Immature natural killer cell (primary cell): ENCODE data around the gene GDPD2. TPM values are rescaled to one million over a fixed set of nuclear protein-coding genes. Genes with fewer than 3 reads are reported as not detected.

ENCODE experiments used
- DNase-seq, 3 donors: peaks; one replicate each; pipeline ENCODE4 v3.0.0; 2022; ENCODE audit warnings: mixed read lengths in 1 of 3
- H3K27ac Mint-ChIP-seq, 6 donors: one replicate each; pipeline ENCODE4 v1.8.0; 2020; ENCODE audit warnings: mixed read lengths in 6 of 6, mild to moderate bottlenecking in 5 of 6, inconsistent platforms in 4 of 6, moderate library complexity in 3 of 6
- H3K27me3 Mint-ChIP-seq, 3 donors: one replicate each; pipeline ENCODE4 v1.8.0; 2020 to 2021; ENCODE audit warnings: low read depth in 3 of 3, mild to moderate bottlenecking in 3 of 3, mixed read lengths in 3 of 3, moderate library complexity in 3 of 3, inconsistent platforms in 1 of 3
- H3K36me3 Mint-ChIP-seq, 3 donors: one replicate each; pipeline ENCODE4 v1.8.0; 2020; ENCODE audit warnings: mixed read lengths in 3 of 3, inconsistent platforms in 2 of 3, mild to moderate bottlenecking in 2 of 3
- H3K4me1 Mint-ChIP-seq, 2 donors: one replicate each; pipeline ENCODE4 v1.8.0; 2020; ENCODE audit warnings: inconsistent platforms in 2 of 2, mild to moderate bottlenecking in 2 of 2, mixed read lengths in 2 of 2, moderate library complexity in 1 of 2
- H3K4me3 Mint-ChIP-seq, 5 donors: one replicate each; pipeline ENCODE4 v1.8.0; 2020; ENCODE audit warnings: mild to moderate bottlenecking in 5 of 5, mixed read lengths in 5 of 5, inconsistent platforms in 3 of 5, moderate library complexity in 3 of 5
- H3K9me3 Mint-ChIP-seq, 6 donors: one replicate each; pipeline ENCODE4 v1.8.0; 2020; ENCODE audit warnings: mild to moderate bottlenecking in 6 of 6, mixed read lengths in 6 of 6, inconsistent platforms in 4 of 6, moderate library complexity in 3 of 6
- polyA plus RNA-seq, 3 donors: library from polyadenylated mRNA; unstranded; fragments of 300-500 nt; fragmentation: Illumina TruSeq; gene quantifications; one replicate each; pipeline ENCODE4 v1.2.3, GENCODE V29; 2021

GDPD2 gene
- polyA plus RNA-seq, 3 donors from 2014 or later = not detected

GRCh38 chrX:70470850-70471289 lies 47.8 kb downstream of the GDPD2 start:
- no peak for DNase-seq
- no peak overlapping the region for H3K27ac Mint-ChIP-seq
- H3K4me1 Mint-ChIP-seq = peaks cover 12 to 22% of the 10 kb centered on the region in 2 donors
- peak overlapping the region in 1 of 5 donors; percentile 18 for H3K4me3 Mint-ChIP-seq
- peaks cover 0 to 14% (median 4%) of the 10 kb centered on the region in 3 donors for H3K36me3 Mint-ChIP-seq
- peaks cover 0 to 3% (median 0%) of the 10 kb centered on the region in 3 donors for H3K27me3 Mint-ChIP-seq
- no peaks in the 10 kb centered on the region for H3K9me3 Mint-ChIP-seq

- Mint-ChIP-seq H3K27ac (peak overlapping the region in 1 of 6 donors; percentile 3), H3K9me3 (no peaks in the 10 kb centered on the region), H3K4me1 (peaks cover 4 to 6% of the 10 kb centered on the region in 2 donors), H3K27me3 (peaks cover 0 to 6% (median 5%) of the 10 kb centered on the region in 3 donors), H3K4me3 (no peak overlapping the region), H3K36me3 (peaks cover 0 to 11% (median 4%) of the 10 kb centered on the region in 3 donors)
- DNase-seq = no peak
Measured at GRCh38 chrX:70476166-70476933, 53.2 kb downstream of the GDPD2 start.

GRCh38 chrX:70476934-70477733 lies 54.0 kb downstream of the GDPD2 start:
- no peak for DNase-seq
- Mint-ChIP-seq H3K4me1 (no peaks in the 10 kb centered on the region), H3K9me3 (no peaks in the 10 kb centered on the region), H3K27ac (no peak overlapping the region), H3K4me3 (no peak overlapping the region), H3K27me3 (peaks cover 1 to 6% (median 5%) of the 10 kb centered on the region in 3 donors), H3K36me3 (peaks cover 0 to 10% (median 9%) of the 10 kb centered on the region in 3 donors)

- H3K27ac Mint-ChIP-seq = no peak overlapping the region
- H3K4me3 Mint-ChIP-seq = no peak overlapping the region
- H3K27me3 Mint-ChIP-seq = peaks cover 1 to 6% (median 5%) of the 10 kb centered on the region in 3 donors
- no peaks in the 10 kb centered on the region for H3K4me1 Mint-ChIP-seq
- no peak for DNase-seq
- no peaks in the 10 kb centered on the region for H3K9me3 Mint-ChIP-seq
- H3K36me3 Mint-ChIP-seq = peaks cover 0 to 10% (median 9%) of the 10 kb centered on the region in 3 donors
Measured at GRCh38 chrX:70477734-70478075, 54.6 kb downstream of the GDPD2 start.

- H3K36me3 Mint-ChIP-seq = peaks cover 0 to 10% (median 9%) of the 10 kb centered on the region in 3 donors
- H3K27ac Mint-ChIP-seq = no peak overlapping the region
- H3K9me3 Mint-ChIP-seq = no peaks in the 10 kb centered on the region
Measured at GRCh38 chrX:70478526-70479245, 55.6 kb downstream of the GDPD2 start.

GRCh38 chrX:70479247-70479921 lies 56.3 kb downstream of the GDPD2 start:
- Mint-ChIP-seq H3K4me1 (no peaks in the 10 kb centered on the region), H3K9me3 (no peaks in the 10 kb centered on the region), H3K27ac (no peak overlapping the region), H3K4me3 (no peak overlapping the region), H3K27me3 (peaks cover 1 to 5% (median 4%) of the 10 kb centered on the region in 3 donors), H3K36me3 (peaks cover 0 to 10% (median 5%) of the 10 kb centered on the region in 3 donors)
- no peak for DNase-seq

More at GRCh38 chrX:70478526-70479245, 55.6 kb downstream of the GDPD2 start:
- DNase-seq = no peak
- peaks cover 1 to 5% (median 4%) of the 10 kb centered on the region in 3 donors for H3K27me3 Mint-ChIP-seq
- no peaks in the 10 kb centered on the region for H3K4me1 Mint-ChIP-seq
- no peak overlapping the region for H3K4me3 Mint-ChIP-seq

- no peaks in the 10 kb centered on the region for H3K9me3 Mint-ChIP-seq
Measured at GRCh38 chrX:70479922-70480659, 57.0 kb downstream of the GDPD2 start.

GRCh38 chrX:70480660-70481018 lies 57.5 kb downstream of the GDPD2 start:
- no peaks in the 10 kb centered on the region for H3K4me1 Mint-ChIP-seq
- peaks cover 3 to 7% (median 5%) of the 10 kb centered on the region in 3 donors for H3K27me3 Mint-ChIP-seq
- H3K4me3 Mint-ChIP-seq = no peak overlapping the region
- H3K36me3 Mint-ChIP-seq = peaks cover 0 to 10% (median 4%) of the 10 kb centered on the region in 3 donors
- H3K9me3 Mint-ChIP-seq = no peaks in the 10 kb centered on the region
- no peak overlapping the region for H3K27ac Mint-ChIP-seq
- no peak for DNase-seq

More at GRCh38 chrX:70479922-70480659, 57.0 kb downstream of the GDPD2 start:
- H3K36me3 Mint-ChIP-seq = peaks cover 0 to 10% (median 4%) of the 10 kb centered on the region in 3 donors
- no peaks in the 10 kb centered on the region for H3K4me1 Mint-ChIP-seq
- DNase-seq = no peak
- H3K27ac Mint-ChIP-seq = peak overlapping the region in 1 of 6 donors; percentile 0
- peaks cover 1 to 5% (median 5%) of the 10 kb centered on the region in 3 donors for H3K27me3 Mint-ChIP-seq
- H3K4me3 Mint-ChIP-seq = no peak overlapping the region

GRCh38 chrX:70481471-70482270 lies 58.6 kb downstream of the GDPD2 start:
- Mint-ChIP-seq H3K36me3 (peaks cover 0 to 10% (median 4%) of the 10 kb centered on the region in 3 donors), H3K4me1 (no peaks in the 10 kb centered on the region), H3K27me3 (peaks cover 2 to 5% (median 3%) of the 10 kb centered on the region in 3 donors), H3K27ac (peak overlapping the region in 1 of 6 donors; percentile 29), H3K4me3 (no peak overlapping the region), H3K9me3 (no peaks in the 10 kb centered on the region)
- no peak for DNase-seq

GRCh38 chrX:70482300-70482699 lies 59.2 kb downstream of the GDPD2 start:
- peaks cover 2 to 5% (median 3%) of the 10 kb centered on the region in 3 donors for H3K27me3 Mint-ChIP-seq
- no peaks in the 10 kb centered on the region for H3K9me3 Mint-ChIP-seq
- no peak for DNase-seq
- no peak overlapping the region for H3K27ac Mint-ChIP-seq
- H3K4me3 Mint-ChIP-seq = no peak overlapping the region
- peaks cover 0 to 12% (median 4%) of the 10 kb centered on the region in 3 donors for H3K36me3 Mint-ChIP-seq
- no peaks in the 10 kb centered on the region for H3K4me1 Mint-ChIP-seq
